H9 (cell line): ENCODE measurements around the gene FNDC7. TPM values are rescaled to one million over a fixed set of nuclear protein-coding genes. Genes with fewer than 3 reads are reported as not detected.

ENCODE experiments used
- DNase-seq: peaks from one replicate; pipeline ENCODE4 v3.0.0-alpha.2; 2017
- H2AFZ ChIP-seq: one replicate; pipeline ENCODE4 v1.6.1; 2013; ENCODE audit warnings: mild to moderate bottlenecking, low read length, control low read depth, moderate library complexity
- H2AK5ac ChIP-seq: 2 replicates; pipeline ENCODE4 v1.6.1; 2013; ENCODE audit warnings: low read length, control low read depth, mixed read lengths; ENCODE audit not compliant: insufficient read length
- H2BK120ac ChIP-seq: one replicate; pipeline ENCODE4 v1.6.1; 2013; ENCODE audit warnings: low read depth, mild to moderate bottlenecking, low read length, control low read depth, inconsistent platforms; ENCODE audit not compliant: poor library complexity, severe bottlenecking
- H2BK12ac ChIP-seq: 2 replicates; pipeline ENCODE4 v1.6.1; 2013; ENCODE audit warnings: low read length, control low read depth, mixed read lengths, low read depth; ENCODE audit not compliant: insufficient read length
- H2BK15ac ChIP-seq: 2 replicates; pipeline ENCODE4 v1.6.1; 2013; ENCODE audit warnings: low read depth, low read length, control low read depth
- H2BK20ac ChIP-seq: one replicate; pipeline ENCODE4 v1.6.1; 2013; ENCODE audit warnings: low read depth, mild to moderate bottlenecking, low read length, control low read depth, inconsistent platforms; ENCODE audit not compliant: poor library complexity, severe bottlenecking
- H2BK5ac ChIP-seq: 2 replicates; pipeline ENCODE4 v1.6.1; 2013; ENCODE audit warnings: low read length, control low read depth, mixed read lengths; ENCODE audit not compliant: insufficient read length
- H3K14ac ChIP-seq: 2 replicates; pipeline ENCODE4 v1.6.1; 2013; ENCODE audit warnings: low read length, control low read depth; ENCODE audit not compliant: insufficient read depth
- H3K18ac ChIP-seq: 2 replicates; pipeline ENCODE4 v1.6.1; 2013; ENCODE audit warnings: low read depth, mild to moderate bottlenecking, mixed read lengths, low read length, control low read depth; ENCODE audit not compliant: insufficient read length
- H3K23ac ChIP-seq: 2 replicates; pipeline ENCODE4 v1.6.1; 2013; ENCODE audit warnings: low read length, control low read depth, mixed read lengths, low read depth; ENCODE audit not compliant: insufficient read length
- H3K23me2 ChIP-seq: 2 replicates; pipeline ENCODE4 v1.6.1; 2013; ENCODE audit warnings: low read depth, mild to moderate bottlenecking, mixed read lengths, low read length, control low read depth; ENCODE audit not compliant: insufficient read length, poor library complexity, severe bottlenecking
- H3K27ac ChIP-seq: 2 replicates; pipeline ENCODE4 v1.5.1; 2013; ENCODE audit warnings: low read length, control low read depth, mixed read lengths, low read depth; ENCODE audit not compliant: insufficient read length
- H3K27me3 ChIP-seq: 2 replicates; pipeline ENCODE4 v1.6.1; 2013; ENCODE audit warnings: low read length, control low read depth, inconsistent platforms; ENCODE audit not compliant: insufficient read depth
- H3K4ac ChIP-seq: 2 replicates; pipeline ENCODE4 v1.6.1; 2013; ENCODE audit warnings: low read depth, mild to moderate bottlenecking, control low read depth, inconsistent platforms, low read length, moderate library complexity
- H3K4me1 ChIP-seq: 2 replicates; pipeline ENCODE4 v1.6.1; 2013; ENCODE audit warnings: low read length, control low read depth, inconsistent platforms; ENCODE audit not compliant: insufficient read depth
- H3K4me2 ChIP-seq: 2 replicates; pipeline ENCODE4 v1.6.1; 2013; ENCODE audit warnings: low read length, control low read depth, mixed read lengths; ENCODE audit not compliant: insufficient read length, insufficient read depth
- H3K56ac ChIP-seq: 2 replicates; pipeline ENCODE4 v1.6.1; 2013; ENCODE audit warnings: low read depth, mild to moderate bottlenecking, mixed read lengths, low read length, control low read depth; ENCODE audit not compliant: insufficient read length
- H3K79me1 ChIP-seq: 2 replicates; pipeline ENCODE4 v1.6.1; 2013; ENCODE audit warnings: low read depth, mild to moderate bottlenecking, moderate library complexity, low read length, control low read depth, inconsistent platforms; ENCODE audit not compliant: insufficient read depth, poor library complexity, severe bottlenecking
- H3K79me2 ChIP-seq: 2 replicates; pipeline ENCODE4 v1.6.1; 2013; ENCODE audit warnings: low read length, control low read depth, inconsistent platforms; ENCODE audit not compliant: insufficient read depth
- H3K9ac ChIP-seq: 2 replicates; pipeline ENCODE4 v1.6.1; 2013; ENCODE audit warnings: low read length, control low read depth, mixed read lengths; ENCODE audit not compliant: insufficient read length; ENCODE audit errors: extremely low read depth
- H3K9me3 ChIP-seq: one replicate; pipeline ENCODE4 v1.6.1; 2013; ENCODE audit warnings: low read depth, low read length, inconsistent platforms; ENCODE audit not compliant: control insufficient read depth
- H3T11ph ChIP-seq: one replicate; pipeline ENCODE4 v1.6.1; 2013; ENCODE audit warnings: mild to moderate bottlenecking, low read length, control low read depth, inconsistent platforms
- H4K20me1 ChIP-seq: one replicate; pipeline ENCODE4 v1.6.1; 2013; ENCODE audit not compliant: control insufficient read depth, insufficient read length, insufficient read depth
- H4K5ac ChIP-seq: 2 replicates; pipeline ENCODE4 v1.6.1; 2013; ENCODE audit warnings: low read depth, mild to moderate bottlenecking, mixed read lengths, low read length, control low read depth; ENCODE audit not compliant: insufficient read length
- H4K8ac ChIP-seq: replicated peaks from 2 replicates; pipeline ENCODE4 v1.6.1; 2013; ENCODE audit warnings: low read length, control low read depth, mixed read lengths, low read depth; ENCODE audit not compliant: insufficient read length
- H4K91ac ChIP-seq: 2 replicates; pipeline ENCODE4 v1.6.1; 2013; ENCODE audit warnings: low read depth, mild to moderate bottlenecking, moderate library complexity, mixed read lengths, low read length, control low read depth; ENCODE audit not compliant: insufficient read length
- H3K27ac Mint-ChIP-seq, 3 experiments: 2 replicates in 2 of 3; 3 replicates in 1 of 3; pipeline ENCODE4 v1.8.0; 2020 to 2021; ENCODE audit warnings: mixed read lengths in 3 of 3, mild to moderate bottlenecking in 1 of 3, moderate library complexity in 1 of 3
- H3K27me3 Mint-ChIP-seq: 2 replicates; pipeline ENCODE4 v1.8.0; 2021; ENCODE audit warnings: low read depth, mild to moderate bottlenecking, moderate library complexity, mixed read lengths
- H3K36me3 Mint-ChIP-seq, 3 experiments: 2 replicates in 2 of 3; 3 replicates in 1 of 3; pipeline ENCODE4 v1.8.0; 2020 to 2021; ENCODE audit warnings: low read depth in 3 of 3, mixed read lengths in 3 of 3; ENCODE audit not compliant: insufficient read depth in 1 of 3
- H3K4me1 Mint-ChIP-seq, 2 experiments: 2 replicates each; pipeline ENCODE4 v1.8.0; 2020; ENCODE audit warnings: mixed read lengths in 2 of 2
- H3K4me3 Mint-ChIP-seq, 2 experiments: 2 replicates in 1 of 2; 3 replicates in 1 of 2; pipeline ENCODE4 v1.8.0; 2020 to 2021; ENCODE audit warnings: mild to moderate bottlenecking in 2 of 2, mixed read lengths in 2 of 2, moderate library complexity in 1 of 2
- H3K9me3 Mint-ChIP-seq, 2 experiments: 2 replicates in 1 of 2; 3 replicates in 1 of 2; pipeline ENCODE4 v1.8.0; 2020; ENCODE audit warnings: mild to moderate bottlenecking in 2 of 2, mixed read lengths in 2 of 2, moderate library complexity in 1 of 2
- CTCF ChIP-seq: fragments of 200-600 bp; sonication (generic); conservative IDR thresholded peaks from 3 replicates; pipeline ENCODE4 v1.8.0; 2021; ENCODE audit warnings: antibody characterized with exemption, mild to moderate bottlenecking
- WGBS: extraction: QIAGEN DNeasy Blood & Tissue Kit; methylation state at CpG from one replicate; pipeline ENCODE4 v1.1.7; 2013; ENCODE audit warnings: missing lambda C conversion rate, low lambda C conversion rate, mixed read lengths; ENCODE audit not compliant: insufficient read length; ENCODE audit errors: extremely low coverage; 5-methylcytosine and 5-hydroxymethylcytosine counted together
- total RNA-seq: library from RNA; stranded (reverse); gene quantifications from 2 replicates; pipeline ENCODE4 v1.2.1, GENCODE V29; 2021

FNDC7 gene
- total RNA-seq, 1 experiment from 2014 or later: 0.13 TPM

DNA sequence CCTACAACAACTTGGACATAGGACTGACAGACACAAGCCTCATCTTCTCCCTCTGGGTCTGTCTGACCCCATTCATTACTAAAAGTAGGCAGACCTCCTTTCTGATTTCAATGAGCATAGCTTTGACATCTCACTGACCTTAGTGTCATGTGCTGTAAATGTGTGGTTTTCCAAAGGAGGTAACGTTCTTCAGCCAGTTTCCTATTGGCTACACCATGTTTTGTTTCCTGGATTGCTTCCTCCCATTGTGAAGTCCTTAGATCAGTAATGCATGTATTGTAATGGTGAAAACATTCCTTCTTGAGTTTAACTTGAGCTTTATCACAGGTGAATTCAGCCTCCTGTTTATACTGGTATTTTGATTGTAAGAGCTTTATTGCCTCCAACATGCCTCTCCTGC, 54.4 kb downstream of the FNDC7 start:
- Histone ChIP-seq H4K5ac (no peak overlapping the region), H3K18ac (no peak overlapping the region), H2BK12ac (no peak overlapping the region), H3K9me3 (no peaks in the 10 kb centered on the region), H3K4ac (no peak overlapping the region), H3K56ac (no peak overlapping the region), H3K14ac (no peak overlapping the region), H3K79me2 (no peaks in the 10 kb centered on the region), H3K27me3 (no peaks in the 10 kb centered on the region; the same call in 1 of the 2 replicates), H2BK5ac (no peak overlapping the region), H2BK120ac (no peak overlapping the region), H3K27ac (no peak overlapping the region), H3K23ac (no peak overlapping the region), H4K20me1 (no peaks in the 10 kb centered on the region), H3K4me1 (no peaks in the 10 kb centered on the region), H3K9ac (no peak overlapping the region), H4K91ac (no peak overlapping the region), H2AK5ac (no peak overlapping the region), H3K4me2 (no peak overlapping the region), H2BK15ac (no peak overlapping the region), H3K79me1 (no peaks in the 10 kb centered on the region), H3T11ph (no peak overlapping the region), H2BK20ac (no peak overlapping the region), H2AFZ (no peak overlapping the region), H4K8ac (no peak overlapping the region), H3K23me2 (no peaks in the 10 kb centered on the region)
- TF ChIP-seq CTCF: no peak
- DNase-seq: no peak
- no peak overlapping the region for H3K4me3 Mint-ChIP-seq
- peaks cover 0 to 10% of the 10 kb centered on the region in 2 experiments; a peak in 2 of 4 replicates for H3K4me1 Mint-ChIP-seq
- no peaks in the 10 kb centered on the region for H3K27me3 Mint-ChIP-seq
- H3K9me3 Mint-ChIP-seq: no peaks in the 10 kb centered on the region
- peaks cover 0 to 31% (median 3%) of the 10 kb centered on the region in 3 experiments; a peak in 3 of 7 replicates for H3K36me3 Mint-ChIP-seq
- no CpG with 5 or more reads among the region's 1 CpG for WGBS
- H3K27ac Mint-ChIP-seq: no peak overlapping the region; a peak in 1 of 7 replicates
